IPS-11a (cell line): Measurements from ENCODE around the gene CD47.

ENCODE experiments used
- H3K4me3 ChIP-seq: one replicate; pipeline ENCODE4 v1.5.1; 2013; ENCODE audit warnings: low read depth, low read length, control low read depth

CD47 gene

DNA sequence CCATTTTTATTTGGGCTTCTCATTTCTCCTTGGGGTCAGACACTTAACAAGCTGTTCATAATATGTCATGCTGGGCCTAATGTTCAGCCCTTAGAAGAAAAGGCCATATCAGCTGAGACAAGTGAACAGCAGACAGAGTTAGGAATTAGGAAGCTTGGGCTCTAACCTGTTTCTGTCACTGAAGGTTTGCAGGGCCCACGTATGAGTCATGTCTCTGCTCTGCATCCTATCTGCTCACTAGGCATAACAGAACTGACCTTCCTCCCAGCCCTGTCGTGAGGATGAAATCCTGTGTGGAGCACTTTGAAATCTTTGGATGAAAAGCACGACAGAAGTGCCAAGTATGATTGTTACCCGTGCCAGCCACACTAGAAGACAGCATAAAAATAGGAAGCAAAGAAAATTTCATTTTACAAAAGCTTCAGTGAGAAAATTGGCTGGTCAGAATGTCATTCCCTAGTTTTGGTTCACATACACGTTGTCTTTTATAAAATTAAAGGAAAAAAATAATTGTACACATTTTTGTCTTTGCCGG is 26.5 kb upstream of the CD47 start:
- no peak overlapping the region for H3K4me3 ChIP-seq

GRCh38 chr3:108114423-108115065 is 23.7 kb upstream of the CD47 start:
- no peak overlapping the region for H3K4me3 ChIP-seq

GRCh38 chr3:108113975-108114374 is 23.1 kb upstream of the CD47 start:
- no peak overlapping the region for H3K4me3 ChIP-seq

DNA sequence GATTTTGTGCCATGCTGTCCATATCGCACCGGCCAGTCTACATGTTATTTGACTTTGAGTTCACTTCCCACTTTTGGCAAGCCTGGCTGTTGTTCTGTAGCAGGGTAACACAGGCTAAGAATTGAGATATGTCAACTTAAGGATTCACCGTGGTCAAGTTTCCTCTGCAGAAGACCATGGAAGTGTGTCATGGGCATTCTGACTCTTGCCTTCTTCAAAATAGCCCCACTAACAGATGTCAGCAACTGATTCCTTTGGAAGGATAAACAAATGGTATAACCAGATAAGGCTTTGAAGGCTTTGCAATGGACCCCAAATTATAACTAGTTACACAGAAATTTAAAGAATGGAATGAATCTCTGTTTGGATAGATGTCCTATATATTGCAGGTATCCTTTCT is 20.1 kb upstream of the CD47 start:
- H3K4me3 ChIP-seq = no peak overlapping the region

GRCh38 chr3:108108416-108108815 is 17.6 kb upstream of the CD47 start:
- H3K4me3 ChIP-seq = no peak overlapping the region

DNA sequence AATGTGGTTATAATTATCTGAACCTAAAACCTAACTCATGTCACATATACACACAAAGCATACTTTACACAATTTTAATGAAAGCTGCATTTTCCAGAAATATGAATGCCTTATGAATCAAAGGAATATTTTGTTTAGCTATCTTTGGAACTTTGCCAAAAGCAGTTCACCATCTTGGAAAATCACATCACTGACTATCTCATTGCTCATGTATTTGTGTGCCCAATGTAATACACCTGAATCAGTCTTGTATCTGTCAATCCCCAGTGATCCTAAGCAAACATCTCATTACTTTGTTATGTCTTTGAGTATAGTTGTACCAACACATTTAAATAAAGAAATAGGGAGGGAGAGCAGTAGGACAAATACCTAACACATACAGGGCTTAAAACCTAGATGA is 15.6 kb upstream of the CD47 start:
- H3K4me3 ChIP-seq = no peak overlapping the region

GRCh38 chr3:108106031-108106430 is 15.2 kb upstream of the CD47 start:
- no peak overlapping the region for H3K4me3 ChIP-seq

GRCh38 chr3:108103886-108104797 is 13.3 kb upstream of the CD47 start:
- H3K4me3 ChIP-seq = no peak overlapping the region

- H3K4me3 ChIP-seq = no peak overlapping the region
Observed at GRCh38 chr3:108103040-108103751, 12.4 kb upstream of the CD47 start.

- no peak overlapping the region for H3K4me3 ChIP-seq
Observed at GRCh38 chr3:108102420-108103039, 11.7 kb upstream of the CD47 start.

DNA sequence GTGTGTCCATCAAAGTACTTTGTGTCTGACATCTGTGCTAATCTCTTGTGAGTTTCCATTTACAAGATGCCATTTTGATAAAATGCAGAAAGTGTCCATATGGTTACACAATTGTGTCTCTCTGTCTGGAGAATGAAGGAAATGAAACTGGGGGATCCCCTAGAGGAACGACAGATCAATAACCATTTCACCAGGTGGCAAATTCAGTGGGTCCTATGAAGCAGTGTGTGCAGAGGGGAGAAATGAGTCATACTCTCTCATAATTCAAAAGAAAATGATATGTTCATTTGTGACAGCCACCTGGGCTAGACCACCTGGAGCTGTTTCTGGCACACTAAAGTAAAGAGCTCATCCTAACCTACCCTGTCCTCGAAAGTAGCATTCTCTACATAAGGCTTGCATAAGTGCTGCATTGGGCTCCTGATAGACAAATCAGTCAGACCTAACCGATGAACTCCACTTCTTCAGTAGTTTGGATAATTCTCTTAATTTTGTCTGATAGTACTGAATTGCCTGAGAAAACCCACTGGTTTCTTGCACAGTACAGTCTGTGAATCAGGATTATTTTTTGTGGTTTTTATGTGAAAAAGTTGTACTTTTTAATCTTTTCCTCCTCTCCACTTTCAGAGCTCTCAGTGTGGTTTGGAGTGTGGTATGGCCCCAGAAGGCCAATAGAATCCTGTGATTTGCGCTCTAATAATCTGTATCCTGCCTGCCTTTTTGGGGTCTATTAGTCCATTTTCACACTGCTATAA is 10.3 kb upstream of the CD47 start:
- no peak overlapping the region for H3K4me3 ChIP-seq

DNA sequence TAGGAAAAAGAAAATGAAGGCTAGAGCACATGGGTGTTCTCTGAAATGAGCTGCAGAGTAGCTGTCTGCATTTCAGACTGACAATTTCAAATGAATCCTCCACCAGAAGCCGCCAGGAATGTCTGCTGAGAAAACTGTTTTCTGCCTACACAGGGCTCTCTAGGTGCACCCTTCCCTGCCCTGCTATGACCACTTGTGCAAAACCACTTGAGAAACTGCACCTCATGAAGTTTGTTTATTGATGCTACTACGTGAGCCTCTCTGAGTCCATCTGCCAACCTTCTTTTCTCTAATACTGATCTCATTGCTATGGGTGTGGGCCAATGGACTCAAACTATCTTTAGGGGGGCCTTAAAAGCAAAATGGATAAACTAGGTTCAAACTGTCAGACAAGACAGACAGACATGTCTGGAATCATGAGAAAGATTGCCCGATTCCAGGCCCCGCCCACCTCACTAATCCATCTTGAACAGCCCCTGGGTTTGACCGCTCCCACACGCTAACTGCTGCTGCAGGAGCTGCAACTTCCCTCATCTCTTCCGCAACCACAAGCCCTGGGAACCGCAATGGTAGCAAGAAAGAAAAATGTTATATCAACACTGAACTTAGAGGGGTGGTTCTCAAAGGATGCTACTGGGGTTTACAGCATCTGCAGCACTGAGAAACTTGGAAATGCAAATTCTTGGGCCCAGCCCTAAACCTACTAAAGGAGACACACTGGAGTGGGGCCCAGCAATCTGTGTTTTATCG is 9.0 kb upstream of the CD47 start:
- no peak overlapping the region for H3K4me3 ChIP-seq

- H3K4me3 ChIP-seq = no peak overlapping the region
Observed at GRCh38 chr3:108099244-108099643, 8.4 kb upstream of the CD47 start.

GRCh38 chr3:108098003-108098370 is 7.2 kb upstream of the CD47 start:
- no peak overlapping the region for H3K4me3 ChIP-seq

DNA sequence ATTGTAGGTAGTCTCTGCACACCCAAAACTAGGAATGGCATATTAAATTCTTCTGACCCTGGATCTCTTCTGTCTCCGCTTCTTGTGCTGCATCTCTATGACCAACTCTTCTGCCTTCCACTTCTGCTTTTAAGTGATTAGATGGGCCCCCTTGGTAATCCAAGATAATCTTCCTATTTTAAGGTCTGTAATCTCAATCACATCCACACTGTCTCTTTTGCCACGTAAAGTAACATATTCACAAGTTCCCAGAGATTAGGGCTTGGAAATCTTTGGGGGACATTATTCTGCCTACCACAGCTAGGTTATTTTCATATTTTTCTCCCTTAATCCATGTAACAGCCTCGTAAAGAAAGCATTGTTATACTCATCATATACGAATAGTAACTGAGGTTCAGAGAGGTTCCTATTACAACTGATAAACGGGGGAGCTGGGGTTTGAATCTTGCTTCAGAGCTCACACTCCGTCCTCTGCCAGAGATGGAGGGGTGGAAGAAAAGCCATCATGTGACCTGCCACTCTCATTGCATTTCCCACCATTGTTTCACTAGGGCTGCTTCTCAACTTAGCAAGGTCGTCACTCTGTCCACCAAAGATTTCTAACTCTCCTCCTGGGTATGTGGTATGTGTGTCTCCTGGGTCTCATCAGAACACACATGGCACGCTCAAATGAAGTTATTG is 6.6 kb upstream of the CD47 start:
- no peak overlapping the region for H3K4me3 ChIP-seq

DNA sequence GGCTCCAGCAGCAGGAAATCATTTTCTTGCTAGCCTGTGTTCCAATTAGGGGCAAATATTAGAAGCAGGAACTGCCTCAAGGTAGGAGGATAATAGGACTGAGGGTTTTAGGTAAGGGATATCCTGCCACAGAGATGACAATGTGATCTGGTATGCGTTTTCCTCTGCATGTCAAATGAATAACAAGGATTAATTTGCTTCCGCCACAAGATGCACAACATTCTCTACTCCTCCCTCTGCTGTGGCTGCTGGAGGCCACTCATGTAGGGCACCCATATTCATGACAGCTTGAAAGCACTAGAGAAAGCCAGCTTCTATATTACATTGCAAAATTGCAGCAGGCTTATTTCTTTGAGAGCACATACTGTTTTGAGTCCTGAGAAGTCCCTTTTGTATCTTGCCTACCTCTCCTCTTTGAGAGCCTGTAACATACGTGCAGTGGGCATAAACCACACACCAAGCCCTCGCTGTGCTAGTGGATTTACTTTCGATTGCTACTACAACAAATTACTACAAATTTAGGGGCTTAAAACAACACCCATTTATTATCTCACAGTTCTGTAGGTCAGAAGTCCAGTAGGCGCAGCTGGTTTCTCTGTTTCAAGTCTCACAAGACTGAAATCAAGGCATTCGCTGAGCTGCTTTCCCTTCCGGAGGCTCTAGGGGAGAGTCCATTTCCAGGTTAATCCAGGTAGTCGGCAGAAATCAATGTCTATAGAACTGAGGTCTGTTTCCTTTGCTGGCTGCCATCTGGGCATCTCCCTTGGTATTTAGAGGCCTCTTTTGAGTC is 5.9 kb upstream of the CD47 start:
- no peak overlapping the region for H3K4me3 ChIP-seq

GRCh38 chr3:108093616-108094015 is 2.8 kb upstream of the CD47 start:
- H3K4me3 ChIP-seq = no peak overlapping the region

DNA sequence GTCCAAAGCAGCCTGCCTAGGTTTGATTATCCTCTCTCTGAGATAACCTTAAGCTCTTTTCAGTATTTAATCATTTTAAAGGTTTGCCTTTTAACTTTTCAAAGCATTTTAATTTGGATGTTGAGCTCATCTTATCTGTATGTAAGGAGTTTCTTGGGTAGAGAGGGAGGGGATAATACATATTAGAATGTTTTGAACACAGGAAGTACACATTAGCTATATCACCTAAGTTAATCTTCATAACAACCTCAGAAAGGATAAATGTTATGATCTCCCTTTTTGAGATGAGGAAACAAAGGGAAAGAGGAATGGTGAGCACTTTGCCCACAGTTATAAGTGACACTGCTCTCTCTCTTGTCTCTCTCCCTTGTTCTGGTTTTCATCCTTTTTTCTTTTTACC is 2.2 kb upstream of the CD47 start:
- no peak overlapping the region for H3K4me3 ChIP-seq
